NCI-H2081 treated with DMSO at 0.1 percent for 48 hours (cell line): ENCODE measurements around the gene RETN.

Experiments
- DNase-seq: peaks from one replicate; lab custom pipeline; 2025; lab: John Stamatoyannopoulos, UW

The RETN gene

GRCh38 chr19:7706188-7706954, 37.5 kb downstream of the RETN start:
- no peak for DNase-seq

GRCh38 chr19:7706955-7707456, 38.2 kb downstream of the RETN start:
- no peak for DNase-seq

GRCh38 chr19:7709932-7710460, 41.1 kb downstream of the RETN start:
- no peak for DNase-seq

- DNase-seq: no peak
Observed at GRCh38 chr19:7710616-7711015, 41.8 kb downstream of the RETN start.

GRCh38 chr19:7715671-7716070, 46.8 kb downstream of the RETN start:
- no peak for DNase-seq

- no peak for DNase-seq
Observed at GRCh38 chr19:7716762-7717161, 47.9 kb downstream of the RETN start.

GRCh38 chr19:7718668-7719067, 49.8 kb downstream of the RETN start:
- no peak for DNase-seq
